KBM-7 (cell line): ENCODE results near the gene TBX10.
"Not testable (repeated sequence)": the region's sequence is repeated elsewhere in the genome, so short reads cannot be mapped to it uniquely, and the experiment has no call there.

Experiments used
- DNase-seq: peaks from one replicate; pipeline ENCODE4 v3.0.0-alpha.2; 2015
- in situ Hi-C: fragments of 300-500 bp; cut with MboI; formaldehyde crosslinking; loops from 2 replicates; pipeline ENCODE4 v1.14.3; 2020; ENCODE audit warnings: low sequenced_read_pairs, low pct_unique_long_range_greater_than_20kb, mixed read lengths

The TBX10 gene

GRCh38 chr11:67634366-67635230 is 5.0 kb downstream of the TBX10 start:
- in situ Hi-C loops: no loop called here
- DNase-seq: no peak

GRCh38 chr11:67633758-67634365 is 5.7 kb downstream of the TBX10 start:
- in situ Hi-C loops: no loop called here
- no peak for DNase-seq

GRCh38 chr11:67632982-67633755 is 6.4 kb downstream of the TBX10 start:
- DNase-seq: no peak
- in situ Hi-C loops: no loop called here

GRCh38 chr11:67632175-67632981 is 7.2 kb downstream of the TBX10 start:
- in situ Hi-C loops: no loop called here
- DNase-seq: no peak

- DNase-seq: no peak
- in situ Hi-C loops: no loop called here
Observed at GRCh38 chr11:67631853-67632174, 7.7 kb downstream of the TBX10 start.

GRCh38 chr11:67631411-67631810 is 8.2 kb downstream of the TBX10 start:
- in situ Hi-C loops: no loop called here

GRCh38 chr11:67630943-67631331 is 8.6 kb downstream of the TBX10 start:
- no peak for DNase-seq
- in situ Hi-C loops: no loop called here

More at GRCh38 chr11:67631411-67631810, 8.2 kb downstream of the TBX10 start:
- DNase-seq: no peak

GRCh38 chr11:67630228-67630942 is 9.2 kb downstream of the TBX10 start:
- in situ Hi-C loops: no loop called here
- peak; percentile 94 for DNase-seq

- DNase-seq: peak; percentile 81
- in situ Hi-C loops: no loop called here
Observed at GRCh38 chr11:67629386-67630227, 10.0 kb downstream of the TBX10 start, which contains the start of gene NUDT8. Gene NUDT8 (minus strand): TSS chr11:67629937. CDS start chr11:67629911, 26 bp downstream.

- DNase-seq: no peak
- in situ Hi-C loops: no loop called here
Observed at GRCh38 chr11:67628710-67629385, 10.7 kb downstream of the TBX10 start.

GRCh38 chr11:67627812-67628624 is 11.5 kb downstream of the TBX10 start:
- DNase-seq: no peak
- in situ Hi-C loops: no loop called here

GRCh38 chr11:67627441-67627811 is 12.1 kb downstream of the TBX10 start:
- in situ Hi-C loops: no loop called here
- no peak for DNase-seq

- in situ Hi-C loops: no loop called here
Observed at GRCh38 chr11:67626970-67627369, 12.6 kb downstream of the TBX10 start.

GRCh38 chr11:67626131-67626833 is 13.3 kb downstream of the TBX10 start:
- in situ Hi-C loops, DNase-seq: not testable (repeated sequence)

More at GRCh38 chr11:67626970-67627369, 12.6 kb downstream of the TBX10 start:
- no peak for DNase-seq

- in situ Hi-C loops, DNase-seq: not testable (repeated sequence)
Observed at GRCh38 chr11:67623795-67624194, 15.8 kb downstream of the TBX10 start.

- in situ Hi-C loops: not testable (repeated sequence)
Observed at GRCh38 chr11:67622905-67623304, 16.7 kb downstream of the TBX10 start.

More at GRCh38 chr11:67622905-67623304, 16.7 kb downstream of the TBX10 start:
- DNase-seq: not testable (repeated sequence)
